Lower lobe of right lung (tissue), 2 donors: Measurements from ENCODE around the gene CTNNA2. TPM values are rescaled to one million over a fixed set of nuclear protein-coding genes. Genes with fewer than 3 reads are reported as not detected.

Source experiments
- ATAC-seq, 2 donors: fragments of 200-7000 bp; cut with Tn5 transposase; one replicate each; pipeline ENCODE4 v1.9.1; 2020 to 2022; ENCODE audit warnings: mild to moderate bottlenecking in 2 of 2, moderate library complexity in 2 of 2
- DNase-seq: peaks from one replicate; pipeline ENCODE4 v3.0.0-alpha.2; 2020
- H3K27ac ChIP-seq: fragments of 200-600 bp; one replicate; pipeline ENCODE4 v1.8.0; 2022
- H3K27me3 ChIP-seq: fragments of 200-600 bp; one replicate; pipeline ENCODE4 v1.8.0; 2022; ENCODE audit warnings: low read depth
- H3K36me3 ChIP-seq: fragments of 200-600 bp; one replicate; pipeline ENCODE4 v1.8.0; 2022; ENCODE audit warnings: mild to moderate bottlenecking
- H3K4me1 ChIP-seq: fragments of 200-600 bp; one replicate; pipeline ENCODE4 v1.8.0; 2022
- H3K4me3 ChIP-seq: fragments of 200-600 bp; one replicate; pipeline ENCODE4 v1.8.0; 2022; ENCODE audit warnings: mild to moderate bottlenecking
- H3K9me3 ChIP-seq: fragments of 200-600 bp; one replicate; pipeline ENCODE4 v1.8.0; 2022
- intact Hi-C: fragments of 100-400 bp; cut with DNase I; formaldehyde crosslinking; loops from one replicate; pipeline ENCODE4 v1.11.0; 2022
- total RNA-seq: library from RNA; stranded (reverse); fragmentation: NEBNext Ultra II Directional; extraction: Animal tissue kit (Norgen Biotek cat#: 25700); gene quantifications from one replicate; pipeline ENCODE4 v1.2.1, GENCODE V29; 2021
- TF ChIP-seq, protein P1 (sequence below): fragments of 200-600 bp; IDR thresholded peaks from one replicate; pipeline ENCODE4 v1.8.0; 2022; ENCODE audit warnings: antibody characterized with exemption, mild to moderate bottlenecking
- donor health status: DM: no; HTN: yes; CAD: no; lungs with severe emphysema.

Gene CTNNA2
- total RNA-seq, 1 donor from 2014 or later, result not detected

DNA sequence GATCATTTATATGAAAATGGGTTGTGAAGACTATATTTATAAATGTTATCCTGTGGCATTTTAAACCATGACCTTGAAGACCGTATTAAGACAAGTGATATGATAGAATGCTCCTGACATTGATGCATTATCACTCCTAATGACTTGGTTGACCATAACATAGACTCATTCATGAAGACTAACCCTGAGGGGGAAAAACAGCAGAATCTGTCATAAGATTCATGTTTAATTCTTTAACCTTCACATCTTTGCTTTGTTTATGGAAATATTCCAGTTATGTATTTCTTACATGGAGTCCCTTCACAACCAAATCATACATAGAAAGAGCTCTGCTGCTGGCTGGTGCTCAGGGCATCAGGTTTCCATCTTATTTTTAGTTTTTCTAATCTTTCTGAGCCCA is 78.4 kb downstream of the CTNNA2 start:
- no peak overlapping the region for H3K4me3 ChIP-seq
- H3K27ac ChIP-seq, result no peak overlapping the region
- no peaks in the 10 kb centered on the region for H3K36me3 ChIP-seq
- intact Hi-C loops, result no loop called here
- DNase-seq (no peak), ATAC-seq (no peak)
- H3K9me3 ChIP-seq, result no peaks in the 10 kb centered on the region
- no peaks in the 10 kb centered on the region for H3K27me3 ChIP-seq
- TF ChIP-seq, protein P1, sequence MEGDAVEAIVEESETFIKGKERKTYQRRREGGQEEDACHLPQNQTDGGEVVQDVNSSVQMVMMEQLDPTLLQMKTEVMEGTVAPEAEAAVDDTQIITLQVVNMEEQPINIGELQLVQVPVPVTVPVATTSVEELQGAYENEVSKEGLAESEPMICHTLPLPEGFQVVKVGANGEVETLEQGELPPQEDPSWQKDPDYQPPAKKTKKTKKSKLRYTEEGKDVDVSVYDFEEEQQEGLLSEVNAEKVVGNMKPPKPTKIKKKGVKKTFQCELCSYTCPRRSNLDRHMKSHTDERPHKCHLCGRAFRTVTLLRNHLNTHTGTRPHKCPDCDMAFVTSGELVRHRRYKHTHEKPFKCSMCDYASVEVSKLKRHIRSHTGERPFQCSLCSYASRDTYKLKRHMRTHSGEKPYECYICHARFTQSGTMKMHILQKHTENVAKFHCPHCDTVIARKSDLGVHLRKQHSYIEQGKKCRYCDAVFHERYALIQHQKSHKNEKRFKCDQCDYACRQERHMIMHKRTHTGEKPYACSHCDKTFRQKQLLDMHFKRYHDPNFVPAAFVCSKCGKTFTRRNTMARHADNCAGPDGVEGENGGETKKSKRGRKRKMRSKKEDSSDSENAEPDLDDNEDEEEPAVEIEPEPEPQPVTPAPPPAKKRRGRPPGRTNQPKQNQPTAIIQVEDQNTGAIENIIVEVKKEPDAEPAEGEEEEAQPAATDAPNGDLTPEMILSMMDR, result no peak
- H3K4me1 ChIP-seq, result no peaks in the 10 kb centered on the region

DNA sequence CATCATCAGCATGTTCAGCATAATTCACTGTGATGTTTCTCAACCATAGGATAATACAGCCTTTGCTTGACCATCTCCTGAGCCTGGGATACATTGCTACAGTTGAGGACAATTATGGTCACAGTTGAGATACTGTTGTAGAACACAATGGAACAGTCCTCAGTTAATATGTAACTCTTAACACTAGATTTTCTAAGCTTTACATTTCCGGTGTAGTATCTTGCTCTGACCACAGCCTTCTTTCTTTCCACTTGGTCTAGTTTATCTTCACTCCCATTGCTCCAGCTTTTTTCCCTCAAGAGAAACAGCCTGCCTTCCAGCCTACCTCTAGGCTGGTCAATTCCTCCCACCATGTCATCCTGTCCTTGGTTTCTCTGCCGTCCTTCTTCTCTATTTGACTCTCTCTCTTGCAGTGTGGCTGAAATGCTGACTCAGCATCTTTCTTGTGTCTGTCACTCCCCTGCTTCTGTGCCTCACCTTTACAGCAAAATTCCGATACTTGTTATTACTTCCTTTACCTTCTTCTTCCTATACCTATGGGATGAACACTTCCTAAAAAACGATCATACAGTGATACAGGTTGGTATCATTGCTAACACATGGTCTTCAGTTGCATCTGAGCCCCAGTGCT is 80.5 kb downstream of the CTNNA2 start:
- ATAC-seq, result no peak
- Histone ChIP-seq H3K4me1 (no peaks in the 10 kb centered on the region), H3K27me3 (no peaks in the 10 kb centered on the region), H3K4me3 (no peak overlapping the region), H3K9me3 (no peaks in the 10 kb centered on the region), H3K27ac (no peak overlapping the region), H3K36me3 (no peaks in the 10 kb centered on the region)
- TF ChIP-seq, protein P1, result no peak
- DNase-seq, result no peak
- intact Hi-C loops, result no loop called here

DNA sequence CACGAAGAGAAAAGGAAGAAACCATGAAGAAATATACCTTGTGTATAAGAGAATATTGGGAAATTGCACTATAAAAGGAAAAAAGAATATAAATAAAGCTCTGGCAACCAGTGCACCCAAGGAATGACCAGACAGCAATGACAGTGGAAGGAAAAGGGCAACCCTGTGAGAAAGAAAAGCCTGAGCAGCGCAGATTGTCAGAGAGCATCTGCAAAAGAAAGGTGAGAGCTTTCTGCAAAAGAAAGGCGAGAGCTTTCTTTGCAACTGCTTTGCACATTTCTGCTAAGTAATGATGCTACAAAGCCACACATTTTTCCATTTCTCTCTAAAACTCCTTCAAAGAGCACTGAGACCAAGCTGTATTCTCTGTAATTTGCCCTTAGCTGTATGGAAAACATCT is 83.6 kb downstream of the CTNNA2 start:
- Histone ChIP-seq H3K36me3 (no peaks in the 10 kb centered on the region), H3K9me3 (no peaks in the 10 kb centered on the region), H3K27ac (no peak overlapping the region), H3K27me3 (no peaks in the 10 kb centered on the region), H3K4me3 (no peak overlapping the region), H3K4me1 (no peaks in the 10 kb centered on the region)
- ATAC-seq (no peak), DNase-seq (no peak)
- intact Hi-C loops, result no loop called here
- TF ChIP-seq, protein P1, result no peak

DNA sequence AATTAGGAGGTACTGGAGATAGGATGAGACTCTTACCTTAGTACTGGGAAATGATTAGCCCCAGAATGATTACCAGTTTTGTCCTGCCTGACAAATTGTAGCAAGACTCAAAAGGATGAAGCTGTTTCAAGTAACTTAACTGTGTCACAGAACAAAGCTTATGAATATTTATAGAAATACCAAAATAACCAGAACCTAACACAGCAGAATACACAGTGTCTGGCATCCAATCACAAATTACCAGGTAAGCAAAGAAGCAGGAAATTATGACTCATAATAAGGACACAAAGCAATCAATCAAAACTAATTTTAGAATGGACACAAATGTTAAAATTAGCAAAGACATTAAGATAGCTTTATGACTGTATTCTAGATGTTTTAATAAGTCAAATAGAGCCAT is 91.9 kb downstream of the CTNNA2 start:
- DNase-seq (no peak), ATAC-seq (no peak)

DNA sequence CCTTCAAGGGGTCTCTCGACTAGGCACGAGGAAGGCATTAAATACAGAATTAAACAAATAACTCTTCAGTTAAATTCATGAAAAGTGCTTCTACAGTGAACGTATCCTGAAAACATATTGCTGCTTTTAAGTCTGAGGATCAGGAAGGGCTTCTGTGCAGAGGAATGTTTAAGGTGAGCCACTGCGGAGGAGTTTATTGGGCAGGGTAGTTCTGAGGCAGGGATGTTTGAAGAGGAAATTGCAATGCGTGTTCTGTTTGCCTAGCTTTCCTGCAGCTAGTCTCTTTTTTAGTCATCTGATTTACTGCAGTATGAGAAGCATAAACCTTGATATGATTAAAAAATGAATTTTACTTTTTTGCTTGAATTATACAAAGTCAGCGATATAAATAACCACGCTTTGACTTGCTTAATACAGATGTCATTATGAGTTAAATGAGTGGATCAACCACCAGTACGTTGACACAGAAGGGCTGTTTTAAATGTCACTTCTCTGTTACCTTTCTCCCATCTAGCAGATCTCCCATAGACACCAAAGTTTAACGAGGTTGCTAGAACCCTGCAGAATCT is 98.7 kb downstream of the CTNNA2 start:
- intact Hi-C loops, result no loop called here
- TF ChIP-seq, protein P1, result no peak
- Histone ChIP-seq H3K9me3 (no peaks in the 10 kb centered on the region), H3K4me1 (no peaks in the 10 kb centered on the region), H3K27me3 (no peaks in the 10 kb centered on the region), H3K27ac (no peak overlapping the region), H3K4me3 (no peak overlapping the region), H3K36me3 (no peaks in the 10 kb centered on the region)
- DNase-seq (no peak), ATAC-seq (no peak)

More for the DNA sequence above, 91.9 kb downstream of the CTNNA2 start:
- TF ChIP-seq, protein P1, result no peak
- Histone ChIP-seq H3K27ac (no peak overlapping the region), H3K9me3 (no peaks in the 10 kb centered on the region), H3K4me1 (no peaks in the 10 kb centered on the region), H3K27me3 (no peaks in the 10 kb centered on the region), H3K4me3 (no peak overlapping the region), H3K36me3 (no peaks in the 10 kb centered on the region)
- intact Hi-C loops, result no loop called here
